ENCODE results near the gene PDPK1.
A peak's percentile ranks its signal among the peaks of the same experiment; 100 is the strongest.
"Not testable (repeated sequence)": the region's sequence is repeated elsewhere in the genome, so short reads cannot be mapped to it uniquely, and the experiment has no call there.

PDPK1 gene

GRCh38 chr16:2540912-2541311 is 3.1 kb downstream of the PDPK1 start:
- DNase-seq (ENCODE audit: low read depth in 3 of 3) = not testable (repeated sequence)

- not testable (repeated sequence) for DNase-seq (ENCODE audit: low read depth in 3 of 3)
Observed at GRCh38 chr16:2541409-2541808, 3.6 kb downstream of the PDPK1 start.

- DNase-seq (ENCODE audit: low read depth in 3 of 3) = not testable (repeated sequence)
Observed at GRCh38 chr16:2543771-2544170, 6.0 kb downstream of the PDPK1 start.

- not testable (repeated sequence) for DNase-seq (ENCODE audit: low read depth in 3 of 3)
Observed at GRCh38 chr16:2550283-2550878, 12.6 kb downstream of the PDPK1 start.

GRCh38 chr16:2551420-2551889 is 13.6 kb downstream of the PDPK1 start:
- not testable (repeated sequence) for DNase-seq (ENCODE audit: low read depth in 3 of 3)

GRCh38 chr16:2554709-2555425 is 17.0 kb downstream of the PDPK1 start:
- not testable (repeated sequence) for DNase-seq (ENCODE audit: low read depth in 3 of 3)

GRCh38 chr16:2557150-2557549 is 19.3 kb downstream of the PDPK1 start:
- DNase-seq (ENCODE audit: low read depth in 3 of 3) = not testable (repeated sequence)

- not testable (repeated sequence) for DNase-seq (ENCODE audit: low read depth in 3 of 3)
Observed at GRCh38 chr16:2560131-2560797, 22.4 kb downstream of the PDPK1 start.

GRCh38 chr16:2560798-2561133 is 22.9 kb downstream of the PDPK1 start:
- peak in 2 of 3 experiments; percentile 22 to 67 for DNase-seq (ENCODE audit: low read depth in 3 of 3)

- not testable (repeated sequence) for DNase-seq (ENCODE audit: low read depth in 3 of 3)
Observed at GRCh38 chr16:2567506-2567905, 29.7 kb downstream of the PDPK1 start.

- DNase-seq (ENCODE audit: low read depth in 3 of 3) = not testable (repeated sequence)
Observed at GRCh38 chr16:2568573-2568972, 30.8 kb downstream of the PDPK1 start.

- DNase-seq (ENCODE audit: low read depth in 3 of 3) = not testable (repeated sequence)
Observed at GRCh38 chr16:2572704-2573103, 34.9 kb downstream of the PDPK1 start.

GRCh38 chr16:2575839-2576238 is 38.0 kb downstream of the PDPK1 start:
- DNase-seq (ENCODE audit: low read depth in 3 of 3) = not testable (repeated sequence)

GRCh38 chr16:2577044-2577443 is 39.2 kb downstream of the PDPK1 start:
- DNase-seq (ENCODE audit: low read depth in 3 of 3) = not testable (repeated sequence)

- not testable (repeated sequence) for DNase-seq (ENCODE audit: low read depth in 3 of 3)
Observed at GRCh38 chr16:2578905-2579304, 41.1 kb downstream of the PDPK1 start.

GRCh38 chr16:2580143-2580542 is 42.3 kb downstream of the PDPK1 start:
- DNase-seq (ENCODE audit: low read depth in 3 of 3) = not testable (repeated sequence)

GRCh38 chr16:2580818-2581217 is 43.0 kb downstream of the PDPK1 start:
- DNase-seq (ENCODE audit: low read depth in 3 of 3) = not testable (repeated sequence)

- no peak for DNase-seq (ENCODE audit: low read depth in 3 of 3)
Observed at GRCh38 chr16:2584729-2585650, 47.2 kb downstream of the PDPK1 start.

- DNase-seq (ENCODE audit: low read depth in 3 of 3) = no peak
Observed at GRCh38 chr16:2585651-2586081, 47.8 kb downstream of the PDPK1 start.

GRCh38 chr16:2586241-2586640 is 48.4 kb downstream of the PDPK1 start:
- DNase-seq (ENCODE audit: low read depth in 3 of 3) = no peak

GRCh38 chr16:2586901-2587480 is 49.2 kb downstream of the PDPK1 start:
- no peak for DNase-seq (ENCODE audit: low read depth in 3 of 3)
